ENCODE results near the gene ANO2.

DNA sequence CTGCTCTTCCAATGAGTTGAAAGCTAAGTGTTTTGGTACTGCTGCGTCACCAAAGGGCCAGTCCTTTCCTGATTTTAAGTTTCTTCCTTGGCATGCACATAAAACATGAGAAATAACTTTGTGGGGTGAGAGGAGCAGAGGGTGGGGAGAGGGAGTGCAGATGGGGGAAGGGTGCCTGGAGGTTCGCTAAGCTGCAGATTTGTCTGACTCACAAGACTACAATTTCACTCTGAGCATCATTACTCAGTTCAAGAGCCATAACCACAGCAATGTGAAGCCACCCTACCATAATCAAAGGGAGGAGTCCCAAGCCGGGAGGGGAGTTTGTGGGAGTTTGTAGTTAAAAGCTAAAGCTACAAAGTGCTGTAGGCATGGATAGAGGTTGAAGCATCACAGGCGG is 136.1 kb downstream of the ANO2 start:
- TF ChIP-seq, protein P1, sequence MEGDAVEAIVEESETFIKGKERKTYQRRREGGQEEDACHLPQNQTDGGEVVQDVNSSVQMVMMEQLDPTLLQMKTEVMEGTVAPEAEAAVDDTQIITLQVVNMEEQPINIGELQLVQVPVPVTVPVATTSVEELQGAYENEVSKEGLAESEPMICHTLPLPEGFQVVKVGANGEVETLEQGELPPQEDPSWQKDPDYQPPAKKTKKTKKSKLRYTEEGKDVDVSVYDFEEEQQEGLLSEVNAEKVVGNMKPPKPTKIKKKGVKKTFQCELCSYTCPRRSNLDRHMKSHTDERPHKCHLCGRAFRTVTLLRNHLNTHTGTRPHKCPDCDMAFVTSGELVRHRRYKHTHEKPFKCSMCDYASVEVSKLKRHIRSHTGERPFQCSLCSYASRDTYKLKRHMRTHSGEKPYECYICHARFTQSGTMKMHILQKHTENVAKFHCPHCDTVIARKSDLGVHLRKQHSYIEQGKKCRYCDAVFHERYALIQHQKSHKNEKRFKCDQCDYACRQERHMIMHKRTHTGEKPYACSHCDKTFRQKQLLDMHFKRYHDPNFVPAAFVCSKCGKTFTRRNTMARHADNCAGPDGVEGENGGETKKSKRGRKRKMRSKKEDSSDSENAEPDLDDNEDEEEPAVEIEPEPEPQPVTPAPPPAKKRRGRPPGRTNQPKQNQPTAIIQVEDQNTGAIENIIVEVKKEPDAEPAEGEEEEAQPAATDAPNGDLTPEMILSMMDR (IDR thresholded peaks at IDR 0.05; ENCODE audit: low read depth, low read length), result no peak
- TF ChIP-seq, protein P2, sequence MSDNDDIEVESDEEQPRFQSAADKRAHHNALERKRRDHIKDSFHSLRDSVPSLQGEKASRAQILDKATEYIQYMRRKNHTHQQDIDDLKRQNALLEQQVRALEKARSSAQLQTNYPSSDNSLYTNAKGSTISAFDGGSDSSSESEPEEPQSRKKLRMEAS (IDR thresholded peaks at IDR 0.05; ENCODE audit: low read depth, low read length), result no peak

All from NB4 (cell line).